GOT3 (cell line): Measurements from ENCODE around the gene DEUP1.
"Not testable (repeated sequence)": the region's sequence is repeated elsewhere in the genome, so short reads cannot be mapped to it uniquely, and the experiment has no call there.

Experiments used
- DNase-seq: peaks from one replicate; lab custom pipeline; 2025; ENCODE audit warnings: mixed read lengths; lab: John Stamatoyannopoulos, UW

DEUP1 gene

GRCh38 chr11:93330446-93330984 lies at the start of gene DEUP1:
TSS of gene DEUP1 (plus strand) at chr11:93330742. CDS start at chr11:93332260, 1,518 bp downstream.
- no peak for DNase-seq

- no peak for DNase-seq
Measured at GRCh38 chr11:93285430-93285829, 45.1 kb upstream of the DEUP1 start.

- no peak for DNase-seq
Measured at GRCh38 chr11:93287434-93287833, 43.1 kb upstream of the DEUP1 start.

- no peak for DNase-seq
Measured at GRCh38 chr11:93288079-93288478, 42.5 kb upstream of the DEUP1 start.

GRCh38 chr11:93288767-93289166 lies 41.8 kb upstream of the DEUP1 start:
- no peak for DNase-seq

- DNase-seq: no peak
Measured at GRCh38 chr11:93289782-93290463, 40.6 kb upstream of the DEUP1 start.

- DNase-seq: no peak
Measured at GRCh38 chr11:93291110-93291509, 39.4 kb upstream of the DEUP1 start.

- no peak for DNase-seq
Measured at GRCh38 chr11:93291898-93292297, 38.6 kb upstream of the DEUP1 start.

- DNase-seq: no peak
Measured at GRCh38 chr11:93295921-93296575, 34.5 kb upstream of the DEUP1 start.

GRCh38 chr11:93303689-93304088 lies 26.9 kb upstream of the DEUP1 start:
- no peak for DNase-seq

- DNase-seq: not testable (repeated sequence)
Measured at GRCh38 chr11:93314399-93314798, 16.1 kb upstream of the DEUP1 start.

GRCh38 chr11:93319224-93319839 lies 11.2 kb upstream of the DEUP1 start:
- no peak for DNase-seq

GRCh38 chr11:93320230-93320629 lies 10.3 kb upstream of the DEUP1 start:
- no peak for DNase-seq

GRCh38 chr11:93322207-93322606 lies 8.3 kb upstream of the DEUP1 start:
- no peak for DNase-seq

GRCh38 chr11:93323747-93324146 lies 6.8 kb upstream of the DEUP1 start:
- DNase-seq: no peak

- DNase-seq: no peak
Measured at GRCh38 chr11:93324500-93324899, 6.0 kb upstream of the DEUP1 start.

- no peak for DNase-seq
Measured at GRCh38 chr11:93326681-93327080, 3.9 kb upstream of the DEUP1 start.

GRCh38 chr11:93329936-93330445 lies 551 bp upstream of the DEUP1 start:
- no peak for DNase-seq

GRCh38 chr11:93340223-93340622 lies 9.7 kb downstream of the DEUP1 start:
- DNase-seq: no peak

GRCh38 chr11:93344855-93345333 lies 14.4 kb downstream of the DEUP1 start:
- DNase-seq: no peak

GRCh38 chr11:93348930-93349329 lies 18.4 kb downstream of the DEUP1 start:
- no peak for DNase-seq

GRCh38 chr11:93350835-93351234 lies 20.3 kb downstream of the DEUP1 start:
- no peak for DNase-seq

- no peak for DNase-seq
Measured at GRCh38 chr11:93359396-93359795, 28.9 kb downstream of the DEUP1 start.
